ENCODE measurements around the gene TRIM49D1. TPM values are rescaled to one million over a fixed set of nuclear protein-coding genes. Genes with fewer than 3 reads are reported as not detected.
"Not testable (repeated sequence)": the region's sequence is repeated elsewhere in the genome, so short reads cannot be mapped to it uniquely, and the experiment has no call there.

Gene TRIM49D1
- total and polyA plus RNA-seq, 2 experiments from 2014 or later: not detected

DNA sequence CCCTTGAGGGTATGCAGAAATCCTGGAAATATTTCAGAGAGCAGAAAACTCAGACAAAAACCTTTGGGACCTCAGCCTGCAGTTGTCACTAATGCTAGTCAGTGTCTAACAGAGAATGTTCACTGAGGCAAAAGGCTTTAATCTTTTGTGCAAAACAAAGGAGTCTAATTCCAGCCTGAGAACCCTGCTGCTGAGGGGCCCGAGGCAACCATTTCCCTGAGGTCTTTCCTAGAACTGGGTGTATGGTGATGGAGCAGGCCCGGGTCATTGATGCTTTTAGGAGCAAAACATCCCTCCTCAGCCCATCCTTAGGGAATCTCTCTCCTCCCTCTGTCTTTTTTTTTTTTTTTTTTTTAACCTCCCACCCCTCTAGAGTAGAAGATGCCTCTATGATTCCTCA, 49.5 kb downstream of the TRIM49D1 start:
- H3K4me3 ChIP-seq; H3K9me3 ChIP-seq (ENCODE audit: low read depth); H3K4me2 ChIP-seq (ENCODE audit: unreplicated experiment); H3K36me3 ChIP-seq (ENCODE audit: low read depth); H3K27me3 ChIP-seq (replicated peaks; ENCODE audit: insufficient read depth); DNase-seq; H3K4me1 ChIP-seq (ENCODE audit: insufficient read depth); H3K27ac ChIP-seq; H2AFZ ChIP-seq; H3K9me2 ChIP-seq (ENCODE audit: insufficient read depth); H3F3A ChIP-seq (ENCODE audit: insufficient read depth); H3K9ac ChIP-seq; H4K20me1 ChIP-seq (ENCODE audit: insufficient read depth); H3K79me2 ChIP-seq (ENCODE audit: insufficient read depth); in situ Hi-C loops (cut with MboI): not testable (repeated sequence)
- 3 to 8% methylated on average over 2 of the region's 2 CpGs for WGBS, 2 experiments (ENCODE audit: low coverage in 1 of 2, low lambda C conversion rate in 2 of 2, missing lambda C conversion rate in 2 of 2)

DNA sequence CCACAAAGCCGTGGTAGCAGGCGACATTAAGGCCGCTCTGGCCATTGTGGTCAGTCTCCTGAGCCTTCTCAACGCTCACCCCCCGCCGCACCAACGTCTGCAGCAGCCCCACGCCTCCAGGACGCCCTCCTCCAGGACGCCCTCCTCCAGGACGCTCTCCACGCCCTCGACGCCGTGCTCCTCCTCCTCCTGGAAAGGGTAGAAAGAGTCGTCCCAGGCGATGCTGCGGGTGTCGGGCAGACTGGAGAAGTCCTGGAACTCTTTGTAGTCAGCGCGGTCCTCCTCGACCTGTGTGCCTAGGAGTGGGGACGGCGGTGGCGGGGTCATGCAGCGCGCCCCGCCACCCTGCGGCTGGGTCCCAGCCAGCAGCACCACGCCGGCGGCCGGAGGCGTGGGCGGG, 56.8 kb downstream of the TRIM49D1 start:
- H3K9ac ChIP-seq; H3K9me2 ChIP-seq (ENCODE audit: insufficient read depth); H3K27me3 ChIP-seq (replicated peaks; ENCODE audit: insufficient read depth); H3K27ac ChIP-seq; H3F3A ChIP-seq (ENCODE audit: insufficient read depth); H4K20me1 ChIP-seq (ENCODE audit: insufficient read depth); DNase-seq; in situ Hi-C loops (cut with MboI); H3K4me1 ChIP-seq (ENCODE audit: insufficient read depth); H3K4me2 ChIP-seq (ENCODE audit: unreplicated experiment); H3K9me3 ChIP-seq (ENCODE audit: low read depth); H3K4me3 ChIP-seq; H2AFZ ChIP-seq; H3K79me2 ChIP-seq (ENCODE audit: insufficient read depth); H3K36me3 ChIP-seq (ENCODE audit: low read depth): not testable (repeated sequence)
- 3 to 5% methylated on average over 7 to 14 of the region's 35 CpGs for WGBS, 2 experiments (ENCODE audit: low coverage in 1 of 2, low lambda C conversion rate in 2 of 2, missing lambda C conversion rate in 2 of 2)

DNA sequence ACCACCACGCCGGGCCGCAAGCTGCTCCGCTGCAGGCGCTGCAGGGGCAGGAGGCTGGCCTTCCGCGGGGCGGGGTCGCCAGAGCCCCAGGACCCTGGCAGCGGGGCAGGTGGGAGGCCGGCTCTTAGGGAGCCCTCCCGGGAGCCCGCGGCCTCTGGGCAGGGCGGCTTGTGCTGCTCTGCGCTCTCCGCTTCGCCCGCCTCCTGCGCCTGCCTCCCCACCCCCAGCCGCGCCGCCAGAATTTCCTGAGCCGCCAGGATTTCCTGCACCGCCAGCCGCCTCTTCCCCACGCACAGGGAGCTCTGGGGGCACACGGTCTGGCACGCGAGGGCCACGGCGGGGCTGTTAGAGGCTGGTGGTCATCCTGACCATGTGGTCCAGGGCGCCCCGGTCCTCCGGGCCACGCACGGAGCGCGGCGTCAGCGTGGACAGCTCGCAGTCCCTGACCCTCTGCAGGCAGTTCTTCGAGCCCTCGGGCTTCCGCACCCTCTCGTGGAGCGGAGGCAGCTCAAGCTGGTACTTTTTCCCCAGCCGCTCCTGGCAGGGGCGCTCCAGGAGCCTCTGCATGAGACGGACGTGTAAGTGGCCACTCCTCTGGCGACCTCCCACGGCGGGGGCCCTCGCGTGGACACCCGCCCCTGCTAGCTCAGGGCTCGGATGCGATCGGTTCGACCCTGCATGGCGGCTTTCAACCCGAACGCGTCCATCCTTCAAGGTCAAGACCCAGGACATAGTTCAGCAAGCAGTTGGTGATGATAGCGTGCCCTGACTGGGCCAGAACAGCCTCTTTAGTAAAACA, 57.9 kb downstream of the TRIM49D1 start:
- DNase-seq; H3K9me2 ChIP-seq (ENCODE audit: insufficient read depth); H3K4me2 ChIP-seq (ENCODE audit: unreplicated experiment); H3K79me2 ChIP-seq (ENCODE audit: insufficient read depth); H3K27me3 ChIP-seq (replicated peaks; ENCODE audit: insufficient read depth); H3K9ac ChIP-seq; H2AFZ ChIP-seq; H3K27ac ChIP-seq; H3K4me1 ChIP-seq (ENCODE audit: insufficient read depth); H3K36me3 ChIP-seq (ENCODE audit: low read depth); H3F3A ChIP-seq (ENCODE audit: insufficient read depth); H4K20me1 ChIP-seq (ENCODE audit: insufficient read depth); H3K9me3 ChIP-seq (ENCODE audit: low read depth); in situ Hi-C loops (cut with MboI): not testable (repeated sequence)
- 4% methylated on average over 17 to 19 of the region's 66 CpGs for WGBS, 2 experiments (ENCODE audit: low coverage in 1 of 2, low lambda C conversion rate in 2 of 2, missing lambda C conversion rate in 2 of 2)
- H3K4me3 ChIP-seq: peak overlapping the region; percentile 42; the same call in 1 of the 2 replicates

Small RNA genes lying within 50 kb of the gene (small RNA-seq; reads per million reads assigned to genes)
- not detected for gene AP004607.1 (ENCODE audit: low read depth, low replicate concordance)

Other genes with a start within 250 kb of the TRIM49D1 start
- not detected in 2 replicates for gene TRIM77, start 211.9 kb downstream of the TRIM49D1 start, total RNA-seq (2014; rRNA removed; shearing (Covaris generic))
- not detected in 2 replicates for gene TRIM77, start 211.9 kb downstream of the TRIM49D1 start, polyA plus RNA-seq (2016; fragmentation: Nextera tagmentation; extraction: Ambion mirVana)
- gene TRIM49, start 113.7 kb downstream of the TRIM49D1 start, total RNA-seq (2014; rRNA removed; shearing (Covaris generic)): not detected in 2 replicates
- not detected in 2 replicates for gene TRIM49, start 113.7 kb downstream of the TRIM49D1 start, polyA plus RNA-seq (2016; fragmentation: Nextera tagmentation; extraction: Ambion mirVana)
- not detected in 2 replicates for gene TRIM64B, start 43.8 kb downstream of the TRIM49D1 start, total RNA-seq (2014; rRNA removed; shearing (Covaris generic))
- not detected in 2 replicates for gene TRIM64B, start 43.8 kb downstream of the TRIM49D1 start, polyA plus RNA-seq (2016; fragmentation: Nextera tagmentation; extraction: Ambion mirVana)
- not detected in 2 replicates for gene TRIM49D2, start 1.8 kb upstream of the TRIM49D1 start, total RNA-seq (2014; rRNA removed; shearing (Covaris generic))
- gene TRIM49D2, start 1.8 kb upstream of the TRIM49D1 start, polyA plus RNA-seq (2016; fragmentation: Nextera tagmentation; extraction: Ambion mirVana): not detected in 2 replicates
- not detected in 2 replicates for gene TRIM64, start 43.8 kb upstream of the TRIM49D1 start, total RNA-seq (2014; rRNA removed; shearing (Covaris generic))
- not detected in 2 replicates for gene TRIM64, start 43.8 kb upstream of the TRIM49D1 start, polyA plus RNA-seq (2016; fragmentation: Nextera tagmentation; extraction: Ambion mirVana)
- gene TRIM49C, start 108.9 kb upstream of the TRIM49D1 start, total RNA-seq (2014; rRNA removed; shearing (Covaris generic)): not detected in 2 replicates
- gene TRIM49C, start 108.9 kb upstream of the TRIM49D1 start, polyA plus RNA-seq (2016; fragmentation: Nextera tagmentation; extraction: Ambion mirVana): not detected in 2 replicates
- not detected in 2 replicates for gene UBTFL1, start 163.7 kb upstream of the TRIM49D1 start, total RNA-seq (2014; rRNA removed; shearing (Covaris generic))
- not detected in 2 replicates for gene UBTFL1, start 163.7 kb upstream of the TRIM49D1 start, polyA plus RNA-seq (2016; fragmentation: Nextera tagmentation; extraction: Ambion mirVana)
- gene NAALAD2, start 212.4 kb upstream of the TRIM49D1 start, total RNA-seq (2014; rRNA removed; shearing (Covaris generic)): 0.76 TPM in 1 of 2 replicates, not detected in the other
- 0.23 TPM in 1 of 2 replicates, not detected in the other for gene NAALAD2, start 212.4 kb upstream of the TRIM49D1 start, polyA plus RNA-seq (2016; fragmentation: Nextera tagmentation; extraction: Ambion mirVana)